HepG2 (cell line): Measurements from ENCODE around the gene LTB4R2. TPM values are rescaled to one million over a fixed set of nuclear protein-coding genes. Genes with fewer than 3 reads are reported as not detected.
A peak's percentile ranks its signal among the peaks of the same experiment; 100 is the strongest.

ENCODE experiments used
- CBX5 ChIP-seq: sonication (generic); formaldehyde crosslinking; IDR thresholded peaks from 2 replicates; pipeline ENCODE4 v1.4.0; 2020; ENCODE audit warnings: missing genetic modification reagents, borderline replicate concordance
- CREM ChIP-seq, 2 experiments: sonication (generic) in 1 of 2; formaldehyde crosslinking in 1 of 2; IDR thresholded peaks; 2 replicates each; pipeline versions ENCODE4 v1.4.0 to v1.6.1; 2016 to 2020; ENCODE audit warnings: antibody characterized with exemption in 1 of 2, mild to moderate bottlenecking in 1 of 2, missing genetic modification reagents in 1 of 2
- EED ChIP-seq: sonication (generic); formaldehyde crosslinking; IDR thresholded peaks from 2 replicates; pipeline ENCODE4 v1.5.0; 2020; ENCODE audit warnings: mild to moderate bottlenecking, missing genetic modification reagents
- JARID2 ChIP-seq: sonication (generic); formaldehyde crosslinking; IDR thresholded peaks from 2 replicates; pipeline ENCODE4 v1.8.1; 2023; ENCODE audit warnings: missing genetic modification reagents, inconsistent platforms; ENCODE audit not compliant: insufficient replicate concordance
- KDM5B ChIP-seq: sonication (generic); formaldehyde crosslinking; IDR thresholded peaks from 2 replicates; pipeline ENCODE4 v1.4.0; 2020; ENCODE audit warnings: missing genetic modification reagents, mild to moderate bottlenecking, borderline replicate concordance
- MIXL1 ChIP-seq: IDR thresholded peaks from 2 replicates; pipeline ENCODE4 v1.6.1; 2016
- MTF2 ChIP-seq: sonication (generic); formaldehyde crosslinking; IDR thresholded peaks from 2 replicates; pipeline ENCODE4 v1.5.0; 2020; ENCODE audit warnings: missing genetic modification reagents, borderline replicate concordance
- NCOA5 ChIP-seq: sonication (generic); formaldehyde crosslinking; IDR thresholded peaks from 2 replicates; pipeline ENCODE4 v1.4.0; 2020; ENCODE audit warnings: missing genetic modification reagents
- NRL ChIP-seq: sonication (generic); formaldehyde crosslinking; IDR thresholded peaks from 2 replicates; pipeline ENCODE4 v1.5.0; 2020; ENCODE audit warnings: missing genetic modification reagents, mild to moderate bottlenecking, moderate library complexity, borderline replicate concordance
- THAP9 ChIP-seq: sonication (generic); formaldehyde crosslinking; IDR thresholded peaks from 2 replicates; pipeline ENCODE4; 2020; ENCODE audit warnings: missing genetic modification reagents, mild to moderate bottlenecking, borderline replicate concordance
- ZFP36 ChIP-seq: fragments of 150-350 bp; IDR thresholded peaks from 2 replicates; pipeline ENCODE4 v1.6.1; 2018; ENCODE audit warnings: borderline replicate concordance, low read length, low read depth; ENCODE audit not compliant: partially characterized antibody
- ZNF160 ChIP-seq: sonication (generic); formaldehyde crosslinking; IDR thresholded peaks from 2 replicates; pipeline ENCODE4 v1.8.0; 2022; ENCODE audit warnings: mild to moderate bottlenecking, inconsistent platforms, missing genetic modification reagents
- ZNF180 ChIP-seq: sonication (generic); formaldehyde crosslinking; IDR thresholded peaks from 2 replicates; pipeline ENCODE4 v1.4.0; 2020; ENCODE audit warnings: low read depth, missing genetic modification reagents, borderline replicate concordance
- ZNF331 ChIP-seq: sonication (generic); formaldehyde crosslinking; IDR thresholded peaks from 2 replicates; pipeline ENCODE4 v1.4.0; 2020; ENCODE audit warnings: missing genetic modification reagents
- ZSCAN20 ChIP-seq: sonication (generic); formaldehyde crosslinking; IDR thresholded peaks from 2 replicates; pipeline ENCODE4 v1.4.0; 2020; ENCODE audit warnings: missing genetic modification reagents, mild to moderate bottlenecking, borderline replicate concordance
- ZSCAN31 ChIP-seq: sonication (generic); formaldehyde crosslinking; IDR thresholded peaks from 2 replicates; pipeline ENCODE4 v1.5.0; 2020; ENCODE audit warnings: low read depth, mild to moderate bottlenecking, missing genetic modification reagents
- polyA plus RNA-seq, 8 experiments: library from polyadenylated mRNA; depleted of rRNA in 3 of 8; stranded (reverse) in 7 of 8; unstranded in 1 of 8; fragments of >200 nt; fragmentation: Illumina TruSeq in 4 of 8; extraction: Trizol in 4 of 8; gene quantifications; 2 replicates each; pipeline versions ENCODE4 v1.2.1 to v1.2.3, GENCODE V29; 2011 to 2016; ENCODE audit warnings: low read depth in 4 of 8, missing spikeins in 1 of 8, mixed read lengths in 1 of 8; ENCODE audit not compliant: insufficient read depth in 1 of 8
- total RNA-seq, 5 experiments: library from RNA; depleted of rRNA; stranded (reverse); fragments of >200 nt; fragmentation: Illumina TruSeq; extraction: Trizol; gene quantifications; 2 replicates each; pipeline ENCODE4 v1.2.3, GENCODE V29; 2016; ENCODE audit warnings: low read depth in 1 of 5
- TF ChIP-seq, protein P1 (sequence below): sonication (generic); formaldehyde crosslinking; IDR thresholded peaks from 2 replicates; pipeline ENCODE4 v1.9.0; 2022; ENCODE audit warnings: low read depth, missing genetic modification reagents
- TF ChIP-seq, protein P2 (sequence below): IDR thresholded peaks from 2 replicates; pipeline ENCODE4 v1.6.1; 2016; ENCODE audit warnings: control low read depth
- TF ChIP-seq, protein P3 (sequence below), 2 experiments: sonication (generic) in 1 of 2; formaldehyde crosslinking in 1 of 2; IDR thresholded peaks; 2 replicates each; pipeline versions ENCODE4 v1.4.0 to v1.6.1; 2018 to 2020; ENCODE audit warnings: missing genetic modification reagents in 2 of 2, borderline replicate concordance in 1 of 2, low read depth in 1 of 2, mild to moderate bottlenecking in 1 of 2, missing biosample characterization in 1 of 2

LTB4R2 gene
- total and polyA plus RNA-seq, 2 of the 13 experiments (the other 11 are each of a cell fraction or from before 2014, with no cell fraction given): 3.9 to 6.9 TPM

DNA sequence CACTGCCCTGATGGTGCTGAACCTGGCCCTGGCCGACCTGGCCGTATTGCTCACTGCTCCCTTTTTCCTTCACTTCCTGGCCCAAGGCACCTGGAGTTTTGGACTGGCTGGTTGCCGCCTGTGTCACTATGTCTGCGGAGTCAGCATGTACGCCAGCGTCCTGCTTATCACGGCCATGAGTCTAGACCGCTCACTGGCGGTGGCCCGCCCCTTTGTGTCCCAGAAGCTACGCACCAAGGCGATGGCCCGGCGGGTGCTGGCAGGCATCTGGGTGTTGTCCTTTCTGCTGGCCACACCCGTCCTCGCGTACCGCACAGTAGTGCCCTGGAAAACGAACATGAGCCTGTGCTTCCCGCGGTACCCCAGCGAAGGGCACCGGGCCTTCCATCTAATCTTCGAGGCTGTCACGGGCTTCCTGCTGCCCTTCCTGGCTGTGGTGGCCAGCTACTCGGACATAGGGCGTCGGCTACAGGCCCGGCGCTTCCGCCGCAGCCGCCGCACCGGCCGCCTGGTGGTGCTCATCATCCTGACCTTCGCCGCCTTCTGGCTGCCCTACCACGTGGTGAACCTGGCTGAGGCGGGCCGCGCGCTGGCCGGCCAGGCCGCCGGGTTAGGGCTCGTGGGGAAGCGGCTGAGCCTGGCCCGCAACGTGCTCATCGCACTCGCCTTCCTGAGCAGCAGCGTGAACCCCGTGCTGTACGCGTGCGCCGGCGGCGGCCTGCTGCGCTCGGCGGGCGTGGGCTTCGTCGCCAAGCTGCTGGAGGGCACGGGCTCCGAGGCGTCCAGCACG, 6.1 kb downstream of the LTB4R2 start (continued):
- TF ChIP-seq CREM (IDR thresholded peaks at IDR 0.05) (no peak), CREM (CRISPR knock-in tag; IDR thresholded peaks at IDR 0.05) (peak; percentile 38; the same call in 1 of the 2 replicates), JARID2 (CRISPR knock-in tag) (peak; percentile 62), NCOA5 (CRISPR knock-in tag) (0 out of 2 replicates have a peak, but pooled peaks have one; percentile 63), THAP9 (peak; percentile 91), EED (CRISPR knock-in tag) (peak; percentile 96), NRL (peak; percentile 97), ZNF160 (peak; percentile 98), ZNF331 (CRISPR knock-in tag) (peak; percentile 97), KDM5B (CRISPR knock-in tag) (peak; percentile 100), MIXL1 (CRISPR knock-in tag) (peak; percentile 85), MTF2 (CRISPR knock-in tag) (no peak), ZSCAN20 (CRISPR knock-in tag) (peak; percentile 99), ZFP36 (no peak), ZSCAN31 (CRISPR knock-in tag) (peak; percentile 93), CBX5 (CRISPR knock-in tag) (peak; percentile 98), ZNF180 (CRISPR knock-in tag) (peak; percentile 91; the same call in 1 of the 2 replicates)
- TF ChIP-seq, protein P1, sequence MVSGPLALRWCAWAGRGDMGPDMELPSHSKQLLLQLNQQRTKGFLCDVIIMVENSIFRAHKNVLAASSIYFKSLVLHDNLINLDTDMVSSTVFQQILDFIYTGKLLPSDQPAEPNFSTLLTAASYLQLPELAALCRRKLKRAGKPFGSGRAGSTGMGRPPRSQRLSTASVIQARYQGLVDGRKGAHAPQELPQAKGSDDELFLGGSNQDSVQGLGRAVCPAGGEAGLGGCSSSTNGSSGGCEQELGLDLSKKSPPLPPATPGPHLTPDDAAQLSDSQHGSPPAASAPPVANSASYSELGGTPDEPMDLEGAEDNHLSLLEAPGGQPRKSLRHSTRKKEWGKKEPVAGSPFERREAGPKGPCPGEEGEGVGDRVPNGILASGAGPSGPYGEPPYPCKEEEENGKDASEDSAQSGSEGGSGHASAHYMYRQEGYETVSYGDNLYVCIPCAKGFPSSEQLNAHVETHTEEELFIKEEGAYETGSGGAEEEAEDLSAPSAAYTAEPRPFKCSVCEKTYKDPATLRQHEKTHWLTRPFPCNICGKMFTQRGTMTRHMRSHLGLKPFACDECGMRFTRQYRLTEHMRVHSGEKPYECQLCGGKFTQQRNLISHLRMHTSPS: peak; percentile 69
- TF ChIP-seq, protein P2, sequence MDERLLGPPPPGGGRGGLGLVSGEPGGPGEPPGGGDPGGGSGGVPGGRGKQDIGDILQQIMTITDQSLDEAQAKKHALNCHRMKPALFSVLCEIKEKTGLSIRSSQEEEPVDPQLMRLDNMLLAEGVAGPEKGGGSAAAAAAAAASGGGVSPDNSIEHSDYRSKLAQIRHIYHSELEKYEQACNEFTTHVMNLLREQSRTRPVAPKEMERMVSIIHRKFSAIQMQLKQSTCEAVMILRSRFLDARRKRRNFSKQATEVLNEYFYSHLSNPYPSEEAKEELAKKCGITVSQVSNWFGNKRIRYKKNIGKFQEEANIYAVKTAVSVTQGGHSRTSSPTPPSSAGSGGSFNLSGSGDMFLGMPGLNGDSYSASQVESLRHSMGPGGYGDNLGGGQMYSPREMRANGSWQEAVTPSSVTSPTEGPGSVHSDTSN (CRISPR knock-in tag): no peak
- TF ChIP-seq, protein P3, sequence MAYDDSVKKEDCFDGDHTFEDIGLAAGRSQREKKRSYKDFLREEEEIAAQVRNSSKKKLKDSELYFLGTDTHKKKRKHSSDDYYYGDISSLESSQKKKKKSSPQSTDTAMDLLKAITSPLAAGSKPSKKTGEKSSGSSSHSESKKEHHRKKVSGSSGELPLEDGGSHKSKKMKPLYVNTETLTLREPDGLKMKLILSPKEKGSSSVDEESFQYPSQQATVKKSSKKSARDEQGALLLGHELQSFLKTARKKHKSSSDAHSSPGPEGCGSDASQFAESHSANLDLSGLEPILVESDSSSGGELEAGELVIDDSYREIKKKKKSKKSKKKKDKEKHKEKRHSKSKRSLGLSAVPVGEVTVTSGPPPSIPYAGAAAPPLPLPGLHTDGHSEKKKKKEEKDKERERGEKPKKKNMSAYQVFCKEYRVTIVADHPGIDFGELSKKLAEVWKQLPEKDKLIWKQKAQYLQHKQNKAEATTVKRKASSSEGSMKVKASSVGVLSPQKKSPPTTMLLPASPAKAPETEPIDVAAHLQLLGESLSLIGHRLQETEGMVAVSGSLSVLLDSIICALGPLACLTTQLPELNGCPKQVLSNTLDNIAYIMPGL (CRISPR knock-in tag; IDR thresholded peaks at IDR 0.05; ENCODE audit: borderline replicate concordance in 1 of 2, low read depth in 1 of 2): peak; percentile 92 to 95
